Activated CD4-positive, alpha-beta T cell treated with anti-CD3 and anti-CD28 coated beads, Interleukin-2, amount 10 ng/mL, durations not matched to agents 7 days and 5 days (primary cell): ENCODE results near the gene SLC25A48. TPM values are rescaled to one million over a fixed set of nuclear protein-coding genes. Genes with fewer than 3 reads are reported as not detected.
"Not testable (repeated sequence)": the region's sequence is repeated elsewhere in the genome, so short reads cannot be mapped to it uniquely, and the experiment has no call there.

ENCODE experiments used
- CTCF ChIA-PET: fragments of 350-600 bp; sonication (Branson Sonifier 250); formaldehyde crosslinking; loops from one replicate; lab custom pipeline; 2021; ENCODE audit warnings: antibody characterized with exemption; lab: Charles Lee
- POLR2A ChIA-PET: fragments of 350-600 bp; sonication (Branson Sonifier 250); formaldehyde crosslinking; loops from one replicate; lab custom pipeline; 2021; ENCODE audit warnings: antibody characterized with exemption; lab: Charles Lee
- DNase-seq: peaks from one replicate; pipeline ENCODE4 v3.0.0-alpha.2; 2020
- H3K27ac Mint-ChIP-seq: one replicate; pipeline ENCODE4 v1.8.0; 2021; ENCODE audit warnings: mild to moderate bottlenecking, moderate library complexity, mixed read lengths
- H3K27me3 Mint-ChIP-seq: one replicate; pipeline ENCODE4 v1.8.0; 2021; ENCODE audit warnings: mixed read lengths
- H3K36me3 Mint-ChIP-seq: one replicate; pipeline ENCODE4 v1.8.0; 2021; ENCODE audit warnings: low read depth, mixed read lengths
- H3K4me1 Mint-ChIP-seq: one replicate; pipeline ENCODE4 v1.8.0; 2021; ENCODE audit warnings: mixed read lengths
- H3K4me3 Mint-ChIP-seq: one replicate; pipeline ENCODE4 v1.8.0; 2021; ENCODE audit warnings: mild to moderate bottlenecking, moderate library complexity, mixed read lengths
- H3K9me3 Mint-ChIP-seq: one replicate; pipeline ENCODE4 v1.8.0; 2021; ENCODE audit warnings: mixed read lengths
- total RNA-seq, 2 experiments: library from RNA; stranded (reverse); gene quantifications; one replicate each; pipeline ENCODE4 v1.2.3, GENCODE V29; 2021

The SLC25A48 gene
- total RNA-seq, 2 experiments from 2014 or later, result not detected

GRCh38 chr5:135831851-135832555 is 2.5 kb upstream of the SLC25A48 start:
- H3K27me3 Mint-ChIP-seq, result peaks cover 32% of the 10 kb centered on the region
- POLR2A ChIA-PET, result no interaction called here

GRCh38 chr5:135832941-135833920 is 1.2 kb upstream of the SLC25A48 start:
- no peaks in the 10 kb centered on the region for H3K36me3 Mint-ChIP-seq
- no peak overlapping the region for H3K27ac Mint-ChIP-seq
- POLR2A ChIA-PET, result no interaction called here
- CTCF ChIA-PET, result no interaction called here
- H3K4me3 Mint-ChIP-seq, result no peak overlapping the region
- H3K9me3 Mint-ChIP-seq, result peaks cover 5% of the 10 kb centered on the region
- no peak for DNase-seq
- H3K27me3 Mint-ChIP-seq, result peaks cover 39% of the 10 kb centered on the region
- H3K4me1 Mint-ChIP-seq, result peaks cover 3% of the 10 kb centered on the region

More at GRCh38 chr5:135831851-135832555, 2.5 kb upstream of the SLC25A48 start:
- Mint-ChIP-seq H3K9me3 (no peaks in the 10 kb centered on the region), H3K27ac (no peak overlapping the region), H3K4me3 (no peak overlapping the region), H3K4me1 (peaks cover 3% of the 10 kb centered on the region), H3K36me3 (no peaks in the 10 kb centered on the region)
- no peak for DNase-seq
- CTCF ChIA-PET, result no interaction called here

- POLR2A ChIA-PET, result no interaction called here
- H3K4me1 Mint-ChIP-seq, result peaks cover 3% of the 10 kb centered on the region
- H3K27ac Mint-ChIP-seq, result no peak overlapping the region
- H3K4me3 Mint-ChIP-seq, result no peak overlapping the region
- CTCF ChIA-PET, result interaction anchor here (0.9 kb wide), 2 partner anchors 9 to 282 kb away, joined by 3 read pairs; no protein-coding TSS in a partner anchor
- H3K27me3 Mint-ChIP-seq, result peaks cover 44% of the 10 kb centered on the region
- DNase-seq, result no peak
- peaks cover 5% of the 10 kb centered on the region for H3K9me3 Mint-ChIP-seq
- H3K36me3 Mint-ChIP-seq, result no peaks in the 10 kb centered on the region
These were observed 363 bp upstream of the SLC25A48 start for GRCh38 chr5:135833961-135834638.

- H3K36me3 Mint-ChIP-seq, result no peaks in the 10 kb centered on the region
- CTCF ChIA-PET, result no interaction called here
- H3K27me3 Mint-ChIP-seq, result peaks cover 50% of the 10 kb centered on the region
- POLR2A ChIA-PET, result no interaction called here
- peaks cover 5% of the 10 kb centered on the region for H3K9me3 Mint-ChIP-seq
- no peak overlapping the region for H3K27ac Mint-ChIP-seq
- DNase-seq, result no peak
- H3K4me3 Mint-ChIP-seq, result no peak overlapping the region
- H3K4me1 Mint-ChIP-seq, result peaks cover 3% of the 10 kb centered on the region
These were observed 1.3 kb downstream of the SLC25A48 start for GRCh38 chr5:135835766-135836165.

- H3K36me3 Mint-ChIP-seq, H3K4me3 Mint-ChIP-seq, H3K4me1 Mint-ChIP-seq, CTCF ChIA-PET, DNase-seq, H3K9me3 Mint-ChIP-seq, POLR2A ChIA-PET, H3K27ac Mint-ChIP-seq: not testable (repeated sequence)
- H3K27me3 Mint-ChIP-seq, result peaks cover 56% of the 10 kb centered on the region
These were observed 3.9 kb downstream of the SLC25A48 start for GRCh38 chr5:135838395-135838794.

- Mint-ChIP-seq H3K4me3 (no peak overlapping the region), H3K4me1 (no peaks in the 10 kb centered on the region), H3K27ac (no peak overlapping the region), H3K36me3 (no peaks in the 10 kb centered on the region), H3K27me3 (peaks cover 45% of the 10 kb centered on the region), H3K9me3 (peaks cover 5% of the 10 kb centered on the region)
- POLR2A ChIA-PET, result no interaction called here
- DNase-seq, result no peak
- CTCF ChIA-PET, result no interaction called here
These were observed 5.1 kb downstream of the SLC25A48 start for GRCh38 chr5:135839566-135839965.

- Mint-ChIP-seq H3K9me3 (peaks cover 5% of the 10 kb centered on the region), H3K4me3 (no peak overlapping the region), H3K27me3 (peaks cover 33% of the 10 kb centered on the region), H3K27ac (no peak overlapping the region), H3K4me1 (no peaks in the 10 kb centered on the region), H3K36me3 (no peaks in the 10 kb centered on the region)
- POLR2A ChIA-PET, result no interaction called here
- DNase-seq, result no peak
- CTCF ChIA-PET, result no interaction called here
These were observed 6.5 kb downstream of the SLC25A48 start for GRCh38 chr5:135840959-135841358.

GRCh38 chr5:135842737-135843136 is 8.3 kb downstream of the SLC25A48 start:
- no peak for DNase-seq
- Mint-ChIP-seq H3K9me3 (peaks cover 4% of the 10 kb centered on the region), H3K27ac (no peak overlapping the region), H3K4me3 (no peak overlapping the region), H3K4me1 (no peaks in the 10 kb centered on the region), H3K36me3 (no peaks in the 10 kb centered on the region), H3K27me3 (peaks cover 23% of the 10 kb centered on the region)
- ChIA-PET POLR2A (no interaction called here), CTCF (interaction anchor here (1.1 kb wide), 1 partner anchor 8 kb away, joined by 3 read pairs; the partner anchor contains the start of gene SLC25A48)

- ChIA-PET POLR2A (no interaction called here), CTCF (interaction anchor here (1.1 kb wide), 1 partner anchor 9 kb away, joined by 3 read pairs; the partner anchor contains the start of gene SLC25A48)
- Mint-ChIP-seq H3K36me3 (no peaks in the 10 kb centered on the region), H3K27ac (no peak overlapping the region), H3K4me3 (no peak overlapping the region), H3K4me1 (no peaks in the 10 kb centered on the region), H3K9me3 (no peaks in the 10 kb centered on the region), H3K27me3 (peaks cover 16% of the 10 kb centered on the region)
- DNase-seq, result no peak
These were observed 9.3 kb downstream of the SLC25A48 start for GRCh38 chr5:135843571-135844337.

- Mint-ChIP-seq H3K36me3 (no peaks in the 10 kb centered on the region), H3K9me3 (no peaks in the 10 kb centered on the region), H3K4me3 (no peak overlapping the region), H3K27me3 (peaks cover 3% of the 10 kb centered on the region), H3K4me1 (no peaks in the 10 kb centered on the region), H3K27ac (no peak overlapping the region)
- POLR2A ChIA-PET, result no interaction called here
- CTCF ChIA-PET, result no interaction called here
- DNase-seq, result no peak
These were observed 11.8 kb downstream of the SLC25A48 start for GRCh38 chr5:135846311-135846710.

GRCh38 chr5:135847976-135848375 is 13.5 kb downstream of the SLC25A48 start:
- Mint-ChIP-seq H3K27me3 (no peaks in the 10 kb centered on the region), H3K36me3 (no peaks in the 10 kb centered on the region)

GRCh38 chr5:135850231-135850630 is 15.8 kb downstream of the SLC25A48 start:
- CTCF ChIA-PET, result no interaction called here
- H3K9me3 Mint-ChIP-seq, result no peaks in the 10 kb centered on the region
- DNase-seq, result no peak
- H3K27ac Mint-ChIP-seq, result no peak overlapping the region
- no peaks in the 10 kb centered on the region for H3K36me3 Mint-ChIP-seq
- no peak overlapping the region for H3K4me3 Mint-ChIP-seq
- H3K27me3 Mint-ChIP-seq, result peaks cover 4% of the 10 kb centered on the region
- no peaks in the 10 kb centered on the region for H3K4me1 Mint-ChIP-seq
- POLR2A ChIA-PET, result no interaction called here

More at GRCh38 chr5:135847976-135848375, 13.5 kb downstream of the SLC25A48 start:
- POLR2A ChIA-PET, result no interaction called here
- Mint-ChIP-seq H3K4me1 (no peaks in the 10 kb centered on the region), H3K9me3 (no peaks in the 10 kb centered on the region), H3K4me3 (no peak overlapping the region), H3K27ac (no peak overlapping the region)
- DNase-seq, result no peak
- CTCF ChIA-PET, result no interaction called here
